Measurements from ENCODE around the gene RGL1. TPM values are rescaled to one million over a fixed set of nuclear protein-coding genes. Genes with fewer than 3 reads are reported as not detected.

The RGL1 gene
- total and polyA plus RNA-seq, 2 experiments from 2014 or later: 22.8 to 24.1 TPM

DNA sequence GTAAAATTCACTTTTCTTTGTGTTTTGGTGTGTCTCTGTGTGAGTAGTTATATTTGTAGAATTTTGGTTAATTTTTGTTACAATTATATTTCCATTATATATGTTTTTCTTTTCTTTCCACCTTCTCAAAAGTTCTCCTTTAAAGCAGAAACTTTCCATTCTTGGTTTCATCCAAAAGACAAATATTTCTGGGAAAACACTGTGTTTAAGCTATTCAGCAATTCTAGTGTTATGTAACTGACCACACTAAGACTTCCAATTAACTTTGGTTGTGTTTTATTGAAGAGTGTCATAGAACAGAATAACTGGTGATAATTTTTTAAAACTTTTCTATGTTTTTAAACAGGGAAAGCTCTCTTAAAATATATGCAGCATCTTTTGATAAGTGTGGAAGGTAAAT lies 13.6 kb upstream of the RGL1 start:
- Histone ChIP-seq H3K4me3 (no peak overlapping the region), H3K27ac (no peak overlapping the region)
- TF ChIP-seq, protein P1, sequence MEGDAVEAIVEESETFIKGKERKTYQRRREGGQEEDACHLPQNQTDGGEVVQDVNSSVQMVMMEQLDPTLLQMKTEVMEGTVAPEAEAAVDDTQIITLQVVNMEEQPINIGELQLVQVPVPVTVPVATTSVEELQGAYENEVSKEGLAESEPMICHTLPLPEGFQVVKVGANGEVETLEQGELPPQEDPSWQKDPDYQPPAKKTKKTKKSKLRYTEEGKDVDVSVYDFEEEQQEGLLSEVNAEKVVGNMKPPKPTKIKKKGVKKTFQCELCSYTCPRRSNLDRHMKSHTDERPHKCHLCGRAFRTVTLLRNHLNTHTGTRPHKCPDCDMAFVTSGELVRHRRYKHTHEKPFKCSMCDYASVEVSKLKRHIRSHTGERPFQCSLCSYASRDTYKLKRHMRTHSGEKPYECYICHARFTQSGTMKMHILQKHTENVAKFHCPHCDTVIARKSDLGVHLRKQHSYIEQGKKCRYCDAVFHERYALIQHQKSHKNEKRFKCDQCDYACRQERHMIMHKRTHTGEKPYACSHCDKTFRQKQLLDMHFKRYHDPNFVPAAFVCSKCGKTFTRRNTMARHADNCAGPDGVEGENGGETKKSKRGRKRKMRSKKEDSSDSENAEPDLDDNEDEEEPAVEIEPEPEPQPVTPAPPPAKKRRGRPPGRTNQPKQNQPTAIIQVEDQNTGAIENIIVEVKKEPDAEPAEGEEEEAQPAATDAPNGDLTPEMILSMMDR (IDR thresholded peaks at IDR 0.05; ENCODE audit: low read depth, low read length): no peak

DNA sequence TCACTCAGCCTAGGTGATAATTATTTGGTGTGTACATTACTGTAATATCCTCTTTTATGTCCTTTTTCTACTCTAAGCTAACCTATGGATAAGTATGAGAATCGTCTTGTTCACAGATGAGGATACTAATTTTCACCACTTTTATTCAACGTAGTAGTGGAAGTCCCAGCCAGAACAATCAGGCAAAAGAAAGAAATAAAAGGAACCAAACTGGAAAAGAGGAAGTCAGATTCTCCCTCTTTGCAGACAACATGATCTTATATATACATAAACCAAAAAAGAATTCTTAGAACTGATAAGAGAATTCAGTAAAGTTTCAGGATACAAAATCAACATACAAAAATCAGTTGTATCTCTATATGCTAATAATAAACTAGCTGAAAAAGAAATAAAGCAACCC lies 12.6 kb upstream of the RGL1 start:
- no peak for DNase-seq (ENCODE audit: low read depth in 1 of 2, low spot score in 1 of 2)
- no peaks in the 10 kb centered on the region for H3K9me3 ChIP-seq (ENCODE audit: low read depth)
- no peak overlapping the region for H3K4me3 ChIP-seq
- H3K36me3 ChIP-seq: no peaks in the 10 kb centered on the region
- TF ChIP-seq, protein P1 (IDR thresholded peaks at IDR 0.05; ENCODE audit: low read depth, low read length): no peak
- H3K4me1 ChIP-seq (ENCODE audit: low read depth): no peaks in the 10 kb centered on the region
- H3K27me3 ChIP-seq: no peaks in the 10 kb centered on the region
- no peak overlapping the region for H3K27ac ChIP-seq

More for the DNA sequence above, 13.6 kb upstream of the RGL1 start:
- DNase-seq (ENCODE audit: low read depth in 1 of 2, low spot score in 1 of 2): no peak
- Histone ChIP-seq H3K4me1 (ENCODE audit: low read depth) (no peaks in the 10 kb centered on the region), H3K36me3 (no peaks in the 10 kb centered on the region), H3K27me3 (no peaks in the 10 kb centered on the region), H3K9me3 (ENCODE audit: low read depth) (no peaks in the 10 kb centered on the region)

DNA sequence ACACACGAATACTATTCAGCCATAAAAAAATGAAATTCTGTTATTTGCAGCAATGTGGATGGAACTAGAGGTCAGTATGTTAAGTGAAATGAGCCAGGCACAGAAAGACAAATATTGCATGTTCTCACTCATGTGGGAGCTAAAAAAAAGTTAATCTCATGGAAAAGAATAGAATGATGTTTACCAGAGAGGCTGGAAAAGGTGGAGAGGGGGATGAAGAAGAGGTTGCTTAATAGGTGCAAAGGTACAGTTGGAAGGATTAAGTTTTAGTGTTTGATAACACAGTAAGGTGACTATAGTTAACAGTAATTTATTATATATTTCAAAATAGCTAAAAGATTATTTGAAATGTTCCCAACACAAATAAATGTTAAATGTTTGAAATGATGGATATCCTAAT lies 10.8 kb upstream of the RGL1 start:
- Histone ChIP-seq H3K4me1 (ENCODE audit: low read depth) (no peaks in the 10 kb centered on the region), H3K36me3 (no peaks in the 10 kb centered on the region), H3K4me3 (no peak overlapping the region), H3K27ac (no peak overlapping the region), H3K27me3 (no peaks in the 10 kb centered on the region), H3K9me3 (ENCODE audit: low read depth) (no peaks in the 10 kb centered on the region)
- no peak for DNase-seq (ENCODE audit: low read depth in 1 of 2, low spot score in 1 of 2)
- TF ChIP-seq, protein P1 (IDR thresholded peaks at IDR 0.05; ENCODE audit: low read depth, low read length): no peak

DNA sequence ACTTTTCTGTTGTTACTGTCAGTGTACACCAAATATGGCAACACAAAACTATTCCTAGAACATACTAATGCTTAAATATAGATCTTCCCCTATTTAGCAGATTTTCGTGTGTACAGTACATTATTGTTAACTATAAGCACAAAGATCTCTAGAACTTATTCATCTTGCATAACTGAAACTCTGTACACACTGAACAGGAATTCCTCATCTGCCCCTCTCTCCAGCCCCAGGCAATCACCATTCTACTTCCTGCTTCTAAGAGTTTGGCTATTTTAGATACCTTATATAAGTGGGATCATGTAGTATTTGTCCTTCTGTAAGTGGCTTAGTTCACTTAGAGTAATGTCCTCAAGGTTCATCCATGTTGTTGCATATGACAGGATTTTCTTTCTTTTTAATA lies 4.5 kb upstream of the RGL1 start:
- Histone ChIP-seq H3K9me3 (ENCODE audit: low read depth) (no peaks in the 10 kb centered on the region), H3K27ac (no peak overlapping the region), H3K4me3 (no peak overlapping the region), H3K27me3 (no peaks in the 10 kb centered on the region), H3K4me1 (ENCODE audit: low read depth) (peaks cover 10% of the 10 kb centered on the region), H3K36me3 (no peaks in the 10 kb centered on the region)
- TF ChIP-seq, protein P1 (IDR thresholded peaks at IDR 0.05; ENCODE audit: low read depth, low read length): no peak
- DNase-seq (ENCODE audit: low read depth in 1 of 2, low spot score in 1 of 2): no peak

DNA sequence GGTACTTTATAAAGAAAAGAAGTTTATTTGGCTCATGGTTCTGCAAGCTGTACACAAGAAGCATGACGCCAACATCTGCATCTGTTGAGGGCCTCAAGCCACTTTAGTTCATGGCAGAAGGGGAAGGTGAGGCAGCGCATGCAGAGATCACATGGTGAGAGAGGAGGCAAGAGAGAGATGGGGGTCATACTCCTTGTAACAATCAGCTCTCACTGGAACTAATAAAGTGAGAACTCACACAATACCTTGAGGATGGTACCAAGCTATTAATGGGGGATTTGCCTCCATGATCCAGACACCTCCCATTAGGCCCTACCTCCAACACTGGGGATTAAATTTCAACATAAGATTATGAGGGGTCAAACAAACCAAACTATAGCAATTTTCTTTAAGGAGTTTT lies 3.3 kb upstream of the RGL1 start:
- no peaks in the 10 kb centered on the region for H3K36me3 ChIP-seq
- peaks cover 10% of the 10 kb centered on the region for H3K4me1 ChIP-seq (ENCODE audit: low read depth)
- no peaks in the 10 kb centered on the region for H3K9me3 ChIP-seq (ENCODE audit: low read depth)
- no peak overlapping the region for H3K4me3 ChIP-seq
- TF ChIP-seq, protein P1 (IDR thresholded peaks at IDR 0.05; ENCODE audit: low read depth, low read length): no peak
- H3K27me3 ChIP-seq: no peaks in the 10 kb centered on the region
- no peak overlapping the region for H3K27ac ChIP-seq
- no peak for DNase-seq (ENCODE audit: low read depth in 1 of 2, low spot score in 1 of 2)

DNA sequence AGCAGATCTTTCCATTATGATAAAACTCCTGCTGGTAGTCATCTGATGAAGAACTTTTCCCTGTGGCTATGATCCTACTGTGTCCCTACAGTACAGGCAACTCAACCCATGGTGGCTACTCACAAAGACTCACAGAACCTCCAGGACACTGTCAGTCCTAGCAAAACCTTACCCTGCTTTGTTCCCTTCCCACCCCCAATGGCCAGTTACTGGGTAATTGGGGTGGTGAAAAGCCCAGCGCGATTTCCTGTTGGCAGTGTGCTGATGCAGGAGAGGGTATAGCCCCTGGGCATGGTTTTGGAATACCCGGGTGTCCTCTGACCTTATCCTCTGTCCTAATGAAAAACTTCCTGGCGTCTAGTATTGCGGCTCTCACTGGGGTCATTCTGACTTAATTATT lies 533 bp upstream of the RGL1 start:
- Histone ChIP-seq H3K4me3 (peak overlapping the region; percentile 74), H3K27ac (peak overlapping the region; percentile 88), H3K36me3 (no peaks in the 10 kb centered on the region), H3K9me3 (ENCODE audit: low read depth) (no peaks in the 10 kb centered on the region), H3K27me3 (no peaks in the 10 kb centered on the region), H3K4me1 (ENCODE audit: low read depth) (peaks cover 24% of the 10 kb centered on the region)
- no peak for DNase-seq (ENCODE audit: low read depth in 1 of 2, low spot score in 1 of 2)
- TF ChIP-seq, protein P1 (IDR thresholded peaks at IDR 0.05; ENCODE audit: low read depth, low read length): no peak
